Parathyroid adenoma (tissue), 2 donors: ENCODE results near the gene BRD3.

Experiments
- H2AFZ ChIP-seq: fragments of 300-600 bp; sonication (generic); one replicate; pipeline ENCODE4 v1.7.0; 2017; ENCODE audit warnings: antibody characterized with exemption, mild to moderate bottlenecking
- H3K27ac ChIP-seq: fragments of 300-600 bp; sonication (generic); one replicate; pipeline ENCODE4 v1.7.0; 2017
- H3K27me3 ChIP-seq: fragments of 300-600 bp; sonication (generic); one replicate; pipeline ENCODE4 v1.7.0; 2017; ENCODE audit warnings: low read length; ENCODE audit not compliant: control insufficient read depth, insufficient read depth
- H3K36me3 ChIP-seq: fragments of 300-600 bp; sonication (generic); one replicate; pipeline ENCODE4 v1.7.0; 2017; ENCODE audit warnings: low read length; ENCODE audit not compliant: control insufficient read depth, insufficient read depth
- H3K4me1 ChIP-seq: fragments of 300-600 bp; sonication (generic); one replicate; pipeline ENCODE4 v1.7.0; 2017; ENCODE audit warnings: control low read depth
- H3K4me2 ChIP-seq: fragments of 300-600 bp; sonication (generic); one replicate; pipeline ENCODE4 v1.7.0; 2017; ENCODE audit warnings: low read length
- H3K4me3 ChIP-seq: fragments of 300-600 bp; sonication (generic); one replicate; pipeline ENCODE4 v1.7.0; 2017; ENCODE audit warnings: low read depth, low read length
- H3K79me2 ChIP-seq: fragments of 300-600 bp; sonication (generic); one replicate; pipeline ENCODE4 v1.7.0; 2017; ENCODE audit warnings: control low read depth
- H3K9ac ChIP-seq: fragments of 300-600 bp; sonication (generic); one replicate; pipeline ENCODE4 v1.7.0; 2017; ENCODE audit warnings: mild to moderate bottlenecking
- H3K9me3 ChIP-seq: fragments of 300-600 bp; sonication (generic); one replicate; pipeline ENCODE4 v1.7.0; 2017; ENCODE audit warnings: low read length; ENCODE audit not compliant: control insufficient read depth
- CTCF ChIP-seq: fragments of 300-600 bp; sonication (generic); IDR thresholded peaks from one replicate; pipeline ENCODE4 v1.7.0; 2017; ENCODE audit warnings: antibody characterized with exemption, mild to moderate bottlenecking
- donor health status: primary hyperparathyroidism.

Gene BRD3

GRCh38 chr9:134025606-134026541 is 42.0 kb downstream of the BRD3 start:
- Histone ChIP-seq H3K36me3 (no peaks in the 10 kb centered on the region), H3K9me3 (no peaks in the 10 kb centered on the region), H2AFZ (peak overlapping the region; percentile 50), H3K4me3 (peak overlapping the region; percentile 71), H3K79me2 (no peaks in the 10 kb centered on the region), H3K9ac (peak overlapping the region; percentile 37), H3K4me1 (no peaks in the 10 kb centered on the region), H3K4me2 (peak overlapping the region; percentile 92), H3K27ac (peak overlapping the region; percentile 51), H3K27me3 (no peaks in the 10 kb centered on the region)
- no peak for TF ChIP-seq CTCF

GRCh38 chr9:134024828-134025605 is 42.8 kb downstream of the BRD3 start, which contains the start of gene BRD3OS:
Gene BRD3OS, plus strand, starts transcription at chr9:134025481. Its CDS starts 1,267 bp downstream, at chr9:134026748.
- peak within 1 kb of the TSS; percentile 71 for H3K4me3 ChIP-seq
- peak within 1 kb of the TSS; percentile 53 for H2AFZ ChIP-seq
- H3K79me2 ChIP-seq = no peaks in the 10 kb centered on the region
- H3K27ac ChIP-seq = peak within 1 kb of the TSS; percentile 51
- no peaks in the 10 kb centered on the region for H3K36me3 ChIP-seq
- no peaks in the 10 kb centered on the region for H3K27me3 ChIP-seq
- peak within 1 kb of the TSS; percentile 92 for H3K4me2 ChIP-seq
- no peaks in the 10 kb centered on the region for H3K4me1 ChIP-seq
- H3K9me3 ChIP-seq = no peaks in the 10 kb centered on the region
- no peak for TF ChIP-seq CTCF
- peak within 1 kb of the TSS; percentile 37 for H3K9ac ChIP-seq

- H3K9me3 ChIP-seq = no peaks in the 10 kb centered on the region
- no peaks in the 10 kb centered on the region for H3K27me3 ChIP-seq
- no peak overlapping the region for H3K4me2 ChIP-seq
- no peak overlapping the region for H3K9ac ChIP-seq
- no peak for TF ChIP-seq CTCF
- peak overlapping the region; percentile 53 for H2AFZ ChIP-seq
- no peaks in the 10 kb centered on the region for H3K79me2 ChIP-seq
- no peak overlapping the region for H3K4me3 ChIP-seq
- H3K4me1 ChIP-seq = no peaks in the 10 kb centered on the region
- no peak overlapping the region for H3K27ac ChIP-seq
- H3K36me3 ChIP-seq = no peaks in the 10 kb centered on the region
These were observed 43.5 kb downstream of the BRD3 start for GRCh38 chr9:134024214-134024792.

GRCh38 chr9:134014946-134015345 is 52.9 kb downstream of the BRD3 start:
- no peaks in the 10 kb centered on the region for H3K27me3 ChIP-seq
- H3K4me1 ChIP-seq = no peaks in the 10 kb centered on the region

More at GRCh38 chr9:134014946-134015345, 52.9 kb downstream of the BRD3 start:
- H2AFZ ChIP-seq = no peak overlapping the region
- H3K9ac ChIP-seq = no peak overlapping the region
- no peaks in the 10 kb centered on the region for H3K79me2 ChIP-seq
- H3K9me3 ChIP-seq = no peaks in the 10 kb centered on the region
- no peak overlapping the region for H3K4me3 ChIP-seq
- no peaks in the 10 kb centered on the region for H3K36me3 ChIP-seq
- no peak for TF ChIP-seq CTCF
- no peak overlapping the region for H3K4me2 ChIP-seq
- no peak overlapping the region for H3K27ac ChIP-seq
